ENCODE measurements around the gene PADI2.

Gene PADI2

GRCh38 chr1:17031436-17031835 is 87.8 kb downstream of the PADI2 start:
- Histone ChIP-seq H3K9me2 (ENCODE audit: low read depth, low read length) (no peaks in the 10 kb centered on the region), H3K4me1 (ENCODE audit: insufficient read depth, low read length, severe bottlenecking) (no peaks in the 10 kb centered on the region), H3K9me3 (ENCODE audit: low read length) (no peaks in the 10 kb centered on the region), H4K20me1 (ENCODE audit: insufficient read depth, low read length) (no peaks in the 10 kb centered on the region), H3K27me3 (ENCODE audit: insufficient read depth, low read length) (no peaks in the 10 kb centered on the region), H3K27ac (ENCODE audit: low read depth, low read length, poor library complexity, severe bottlenecking) (no peak overlapping the region), H3F3A (ENCODE audit: insufficient read depth, low read length) (no peaks in the 10 kb centered on the region), H3K79me2 (ENCODE audit: insufficient read depth, low read length) (no peaks in the 10 kb centered on the region), H3K9ac (ENCODE audit: low read length) (no peak overlapping the region), H2AFZ (ENCODE audit: low read length) (no peak overlapping the region), H3K4me2 (ENCODE audit: low read length) (no peak overlapping the region), H3K36me3 (ENCODE audit: insufficient read depth, low read length) (peaks cover 77% of the 10 kb centered on the region), H3K4me3 (ENCODE audit: low read depth, low read length, poor library complexity, severe bottlenecking) (no peak overlapping the region)
- TF ChIP-seq CTCF (IDR thresholded peaks at IDR 0.05; ENCODE audit: low read length) (no peak), EZH2 (IDR thresholded peaks at IDR 0.05; ENCODE audit: borderline replicate concordance, low read length) (no peak)

GRCh38 chr1:17030206-17030605 is 89.0 kb downstream of the PADI2 start:
- H3K4me2 ChIP-seq (ENCODE audit: low read length), result no peak overlapping the region

GRCh38 chr1:17028662-17029188 is 90.5 kb downstream of the PADI2 start:
- Histone ChIP-seq H3K9me2 (ENCODE audit: low read depth, low read length) (no peaks in the 10 kb centered on the region), H3K9ac (ENCODE audit: low read length) (no peak overlapping the region), H3K4me1 (ENCODE audit: insufficient read depth, low read length, severe bottlenecking) (no peaks in the 10 kb centered on the region), H3K4me2 (ENCODE audit: low read length) (no peak overlapping the region), H3F3A (ENCODE audit: insufficient read depth, low read length) (no peaks in the 10 kb centered on the region), H3K79me2 (ENCODE audit: insufficient read depth, low read length) (no peaks in the 10 kb centered on the region), H3K27me3 (ENCODE audit: insufficient read depth, low read length) (no peaks in the 10 kb centered on the region), H3K9me3 (ENCODE audit: low read length) (no peaks in the 10 kb centered on the region), H3K4me3 (ENCODE audit: low read depth, low read length, poor library complexity, severe bottlenecking) (no peak overlapping the region), H2AFZ (ENCODE audit: low read length) (no peak overlapping the region), H4K20me1 (ENCODE audit: insufficient read depth, low read length) (no peaks in the 10 kb centered on the region), H3K27ac (ENCODE audit: low read depth, low read length, poor library complexity, severe bottlenecking) (no peak overlapping the region), H3K36me3 (ENCODE audit: insufficient read depth, low read length) (peaks cover 85% of the 10 kb centered on the region)
- no peak for TF ChIP-seq EZH2 (IDR thresholded peaks at IDR 0.05; ENCODE audit: borderline replicate concordance, low read length)
- no peak for TF ChIP-seq CTCF (IDR thresholded peaks at IDR 0.05; ENCODE audit: low read length)

More at GRCh38 chr1:17030206-17030605, 89.0 kb downstream of the PADI2 start:
- TF ChIP-seq EZH2 (IDR thresholded peaks at IDR 0.05; ENCODE audit: borderline replicate concordance, low read length) (no peak), CTCF (IDR thresholded peaks at IDR 0.05; ENCODE audit: low read length) (no peak)
- Histone ChIP-seq H3K79me2 (ENCODE audit: insufficient read depth, low read length) (no peaks in the 10 kb centered on the region), H2AFZ (ENCODE audit: low read length) (no peak overlapping the region), H3K4me3 (ENCODE audit: low read depth, low read length, poor library complexity, severe bottlenecking) (no peak overlapping the region), H3K4me1 (ENCODE audit: insufficient read depth, low read length, severe bottlenecking) (no peaks in the 10 kb centered on the region), H3F3A (ENCODE audit: insufficient read depth, low read length) (no peaks in the 10 kb centered on the region), H3K9me2 (ENCODE audit: low read depth, low read length) (no peaks in the 10 kb centered on the region), H3K27ac (ENCODE audit: low read depth, low read length, poor library complexity, severe bottlenecking) (no peak overlapping the region), H3K9me3 (ENCODE audit: low read length) (no peaks in the 10 kb centered on the region), H3K9ac (ENCODE audit: low read length) (no peak overlapping the region), H4K20me1 (ENCODE audit: insufficient read depth, low read length) (no peaks in the 10 kb centered on the region), H3K27me3 (ENCODE audit: insufficient read depth, low read length) (no peaks in the 10 kb centered on the region), H3K36me3 (ENCODE audit: insufficient read depth, low read length) (peaks cover 85% of the 10 kb centered on the region)
